NB4 (cell line): ENCODE measurements around the gene VENTX.

Source experiments
- DNase-seq: peaks from one replicate; pipeline ENCODE4 v3.0.0; 2010; ENCODE audit warnings: low read depth
- H3K4me3 ChIP-seq: one replicate; pipeline ENCODE4 v1.5.1; 2011; ENCODE audit warnings: mild to moderate bottlenecking, low read depth, low read length, moderate library complexity
- CTCF ChIP-seq: IDR thresholded peaks from one replicate; pipeline ENCODE4 v1.5.1; 2012; ENCODE audit warnings: low read depth, low read length
- MAX ChIP-seq: IDR thresholded peaks from 2 replicates; pipeline ENCODE4 v1.6.1; 2011; ENCODE audit warnings: low read depth, low read length
- MYC ChIP-seq: IDR thresholded peaks from 2 replicates; pipeline ENCODE4 v1.6.1; 2011; ENCODE audit warnings: low read depth, low read length
- POLR2A ChIP-seq: IDR thresholded peaks from 2 replicates; pipeline ENCODE4 v1.6.1; 2011; ENCODE audit warnings: mild to moderate bottlenecking; ENCODE audit not compliant: insufficient read length; ENCODE audit errors: extremely low read depth

VENTX gene

GRCh38 chr10:133279326-133280226 lies 41.9 kb downstream of the VENTX start:
- peak; percentile 90 for DNase-seq
- H3K4me3 ChIP-seq = peak overlapping the region; percentile 37
- TF ChIP-seq MYC (no peak), MAX (peak; percentile 16; the same call in 1 of the 2 replicates), POLR2A (no peak), CTCF (no peak)

- H3K4me3 ChIP-seq = no peak overlapping the region
- DNase-seq = no peak
- TF ChIP-seq MAX (no peak), MYC (no peak), CTCF (no peak), POLR2A (no peak)
These were observed 42.9 kb downstream of the VENTX start for GRCh38 chr10:133280391-133281059.

- no peak overlapping the region for H3K4me3 ChIP-seq
- no peak for TF ChIP-seq CTCF
- TF ChIP-seq MAX = no peak
- no peak for TF ChIP-seq POLR2A
- no peak for TF ChIP-seq MYC
- DNase-seq = no peak
These were observed 43.4 kb downstream of the VENTX start for GRCh38 chr10:133281084-133281483.

GRCh38 chr10:133281628-133282372 lies 44.1 kb downstream of the VENTX start:
- H3K4me3 ChIP-seq = no peak overlapping the region
- no peak for DNase-seq
- TF ChIP-seq POLR2A = no peak
- no peak for TF ChIP-seq MAX
- no peak for TF ChIP-seq CTCF
- no peak for TF ChIP-seq MYC

GRCh38 chr10:133282846-133283390 lies 45.3 kb downstream of the VENTX start:
- no peak for DNase-seq
- no peak overlapping the region for H3K4me3 ChIP-seq
- no peak for TF ChIP-seq MYC
- no peak for TF ChIP-seq CTCF
- TF ChIP-seq POLR2A = no peak
- no peak for TF ChIP-seq MAX
